HEK293 (cell line): ENCODE data around the gene FAR1.

Experiments used
- CTCF ChIA-PET: fragments of 350-600 bp; formaldehyde crosslinking; extraction: SDS; loops from one replicate; lab custom pipeline; 2021; ENCODE audit warnings: antibody characterized with exemption; lab: Yijun Ruan, JAX
- POLR2A ChIA-PET: fragments of 300-600 bp; formaldehyde crosslinking; extraction: SDS; loops from one replicate; lab custom pipeline; 2020; ENCODE audit warnings: antibody characterized with exemption, inconsistent platforms; lab: Yijun Ruan, JAX
- H3K27ac ChIP-seq: fragments of 200-500 bp; sonication (Bioruptor generic); 2 replicates; pipeline ENCODE4 v1.5.1; 2014; ENCODE audit warnings: low read depth, low read length, control low read depth, inconsistent platforms; ENCODE audit errors: extremely low read depth
- H3K36me3 ChIP-seq, 2 experiments: fragments of 200-500 bp in 1 of 2; sonication (Bioruptor generic) in 1 of 2; 1 replicate in 1 of 2; 2 replicates in 1 of 2; pipeline ENCODE4 v1.5.1; 2014 to 2017; ENCODE audit warnings: inconsistent platforms in 2 of 2, low read length in 2 of 2; ENCODE audit not compliant: control insufficient read depth in 2 of 2, insufficient read depth in 1 of 2
- H3K4me1 ChIP-seq: fragments of 200-500 bp; sonication (Bioruptor generic); 2 replicates; pipeline ENCODE4 v1.5.1; 2014; ENCODE audit warnings: mild to moderate bottlenecking, low read length, inconsistent platforms; ENCODE audit not compliant: control insufficient read depth, insufficient read depth
- H3K4me3 ChIP-seq: 2 replicates; pipeline ENCODE4 v1.5.1; 2011; ENCODE audit warnings: low read depth, mild to moderate bottlenecking, control low read depth, low read length, moderate library complexity
- H3K9me3 ChIP-seq: fragments of 200-500 bp; sonication (Bioruptor generic); 2 replicates; pipeline ENCODE4 v1.5.1; 2014; ENCODE audit warnings: low read depth, low read length, inconsistent platforms; ENCODE audit not compliant: control insufficient read depth, insufficient read depth
- KLF9 ChIP-seq: fragments of 450-650 bp; formaldehyde crosslinking; IDR thresholded peaks from 2 replicates; pipeline ENCODE4 v1.5.1; 2016; ENCODE audit warnings: missing biosample characterization, missing genetic modification characterization, low read depth
- PBX3 ChIP-seq: sonication (generic); formaldehyde crosslinking; IDR thresholded peaks from 2 replicates; pipeline ENCODE4 v1.8.1; 2022; ENCODE audit warnings: mild to moderate bottlenecking, moderate library complexity, missing genetic modification reagents
- REPIN1 ChIP-seq: fragments of 450-650 bp; formaldehyde crosslinking; IDR thresholded peaks from 2 replicates; pipeline ENCODE4 v1.5.1; 2017; ENCODE audit warnings: missing biosample characterization, missing genetic modification characterization, low read depth
- SCRT2 ChIP-seq: fragments of 450-650 bp; formaldehyde crosslinking; IDR thresholded peaks from 2 replicates; pipeline ENCODE4 v1.5.1; 2016; ENCODE audit warnings: missing biosample characterization, missing genetic modification characterization
- ZFP3 ChIP-seq: fragments of 450-650 bp; formaldehyde crosslinking; IDR thresholded peaks from 2 replicates; pipeline ENCODE4 v1.5.1; 2016; ENCODE audit warnings: low read depth, missing biosample characterization, missing genetic modification characterization
- ZNF19 ChIP-seq: fragments of 450-650 bp; formaldehyde crosslinking; IDR thresholded peaks from 2 replicates; pipeline ENCODE4; 2016; ENCODE audit warnings: missing biosample characterization, missing genetic modification characterization, low read depth
- ZNF239 ChIP-seq: fragments of 450-650 bp; formaldehyde crosslinking; IDR thresholded peaks from 2 replicates; pipeline ENCODE4 v1.5.1; 2016; ENCODE audit warnings: missing biosample characterization, missing genetic modification characterization
- ZNF266 ChIP-seq: fragments of 450-650 bp; formaldehyde crosslinking; IDR thresholded peaks from 2 replicates; pipeline ENCODE4 v1.5.1; 2016; ENCODE audit warnings: missing biosample characterization, missing genetic modification characterization, low read depth
- ZNF311 ChIP-seq: fragments of 450-650 bp; formaldehyde crosslinking; IDR thresholded peaks from 2 replicates; pipeline ENCODE4 v1.5.1; 2017; ENCODE audit warnings: missing biosample characterization, missing genetic modification characterization, borderline replicate concordance
- ZNF416 ChIP-seq: fragments of 450-650 bp; formaldehyde crosslinking; IDR thresholded peaks from 2 replicates; pipeline ENCODE4 v1.5.1; 2016; ENCODE audit warnings: missing biosample characterization, missing genetic modification characterization
- ZNF473 ChIP-seq: fragments of 450-650 bp; formaldehyde crosslinking; IDR thresholded peaks from 2 replicates; pipeline ENCODE4 v1.5.1; 2017; ENCODE audit warnings: missing biosample characterization, missing genetic modification characterization
- ZNF530 ChIP-seq: fragments of 450-650 bp; formaldehyde crosslinking; IDR thresholded peaks from 2 replicates; pipeline ENCODE4 v1.5.1; 2016; ENCODE audit warnings: low read depth, missing biosample characterization, missing genetic modification characterization
- ZNF600 ChIP-seq: fragments of 450-650 bp; formaldehyde crosslinking; IDR thresholded peaks from 2 replicates; pipeline ENCODE4 v1.5.1; 2016; ENCODE audit warnings: missing biosample characterization, missing genetic modification characterization
- ZNF621 ChIP-seq: fragments of 450-650 bp; formaldehyde crosslinking; IDR thresholded peaks from 2 replicates; pipeline ENCODE4 v1.5.1; 2017; ENCODE audit warnings: missing biosample characterization, missing genetic modification characterization
- ZNF624 ChIP-seq: fragments of 450-650 bp; formaldehyde crosslinking; IDR thresholded peaks from 2 replicates; pipeline ENCODE4 v1.5.1; 2017; ENCODE audit warnings: missing biosample characterization, missing genetic modification characterization
- ZNF629 ChIP-seq: fragments of 450-650 bp; formaldehyde crosslinking; IDR thresholded peaks from 2 replicates; pipeline ENCODE4 v1.5.1; 2017; ENCODE audit warnings: missing biosample characterization, missing genetic modification characterization
- ZSCAN16 ChIP-seq: fragments of 450-650 bp; formaldehyde crosslinking; IDR thresholded peaks from 2 replicates; pipeline ENCODE4 v1.5.1; 2016; ENCODE audit warnings: missing biosample characterization, missing genetic modification characterization
- ZSCAN5A ChIP-seq: fragments of 450-650 bp; formaldehyde crosslinking; IDR thresholded peaks from 2 replicates; pipeline ENCODE4 v1.5.1; 2016; ENCODE audit warnings: missing biosample characterization, missing genetic modification characterization
- ZXDB ChIP-seq: fragments of 450-650 bp; formaldehyde crosslinking; IDR thresholded peaks from 2 replicates; pipeline ENCODE4 v1.5.1; 2016; ENCODE audit warnings: missing biosample characterization, missing genetic modification characterization
- TF ChIP-seq, protein P1 (sequence below): fragments of 450-650 bp; formaldehyde crosslinking; IDR thresholded peaks from 2 replicates; pipeline ENCODE4 v1.5.1; 2016; ENCODE audit warnings: missing biosample characterization, missing genetic modification characterization
- TF ChIP-seq, protein P2 (sequence below): fragments of 450-650 bp; formaldehyde crosslinking; IDR thresholded peaks from 2 replicates; pipeline ENCODE4 v1.5.1; 2017; ENCODE audit warnings: missing biosample characterization, missing genetic modification characterization

The FAR1 gene

GRCh38 chr11:13674799-13675509, 6.5 kb downstream of the FAR1 start (continued):
- no peak for TF ChIP-seq REPIN1 (tag by site-specific recombination)
- no peak for TF ChIP-seq ZNF530 (tag by site-specific recombination)
- no peak for TF ChIP-seq ZSCAN16 (tag by site-specific recombination)
- TF ChIP-seq, protein P1, sequence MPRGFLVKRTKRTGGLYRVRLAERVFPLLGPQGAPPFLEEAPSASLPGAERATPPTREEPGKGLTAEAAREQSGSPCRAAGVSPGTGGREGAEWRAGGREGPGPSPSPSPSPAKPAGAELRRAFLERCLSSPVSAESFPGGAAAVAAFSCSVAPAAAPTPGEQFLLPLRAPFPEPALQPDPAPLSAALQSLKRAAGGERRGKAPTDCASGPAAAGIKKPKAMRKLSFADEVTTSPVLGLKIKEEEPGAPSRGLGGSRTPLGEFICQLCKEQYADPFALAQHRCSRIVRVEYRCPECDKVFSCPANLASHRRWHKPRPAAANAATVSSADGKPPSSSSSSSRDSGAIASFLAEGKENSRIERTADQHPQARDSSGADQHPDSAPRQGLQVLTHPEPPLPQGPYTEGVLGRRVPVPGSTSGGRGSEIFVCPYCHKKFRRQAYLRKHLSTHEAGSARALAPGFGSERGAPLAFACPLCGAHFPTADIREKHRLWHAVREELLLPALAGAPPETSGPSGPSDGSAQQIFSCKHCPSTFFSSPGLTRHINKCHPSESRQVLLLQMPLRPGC: no peak
- TF ChIP-seq ZFP3 (tag by site-specific recombination): no peak
- TF ChIP-seq KLF9 (tag by site-specific recombination): no peak
- no peak for TF ChIP-seq ZNF416
- TF ChIP-seq ZNF473: no peak
- TF ChIP-seq ZSCAN5A: no peak
- TF ChIP-seq ZNF629 (tag by site-specific recombination): no peak
- no peak for TF ChIP-seq ZNF621 (tag by site-specific recombination)

- Histone ChIP-seq H3K9me3 (no peaks in the 10 kb centered on the region), H3K4me1 (no peaks in the 10 kb centered on the region; the same call in none of the 2 replicates), H3K36me3 (no peaks in the 10 kb centered on the region), H3K4me3 (no peak overlapping the region), H3K27ac (no peak overlapping the region)
- ChIA-PET CTCF (interaction anchor here (0.6 kb wide), 1 partner anchor 1213 kb away, joined by 3 read pairs; no protein-coding TSS in a partner anchor), POLR2A (no interaction called here)
- no peak for TF ChIP-seq PBX3 (CRISPR knock-in tag)
- no peak for TF ChIP-seq ZNF266 (tag by site-specific recombination)
- TF ChIP-seq ZNF624 (tag by site-specific recombination): no peak
- no peak for TF ChIP-seq SCRT2 (tag by site-specific recombination)
- TF ChIP-seq ZFP3 (tag by site-specific recombination): no peak
- TF ChIP-seq ZXDB: no peak
- no peak for TF ChIP-seq ZNF239 (tag by site-specific recombination)
- TF ChIP-seq, protein P2, sequence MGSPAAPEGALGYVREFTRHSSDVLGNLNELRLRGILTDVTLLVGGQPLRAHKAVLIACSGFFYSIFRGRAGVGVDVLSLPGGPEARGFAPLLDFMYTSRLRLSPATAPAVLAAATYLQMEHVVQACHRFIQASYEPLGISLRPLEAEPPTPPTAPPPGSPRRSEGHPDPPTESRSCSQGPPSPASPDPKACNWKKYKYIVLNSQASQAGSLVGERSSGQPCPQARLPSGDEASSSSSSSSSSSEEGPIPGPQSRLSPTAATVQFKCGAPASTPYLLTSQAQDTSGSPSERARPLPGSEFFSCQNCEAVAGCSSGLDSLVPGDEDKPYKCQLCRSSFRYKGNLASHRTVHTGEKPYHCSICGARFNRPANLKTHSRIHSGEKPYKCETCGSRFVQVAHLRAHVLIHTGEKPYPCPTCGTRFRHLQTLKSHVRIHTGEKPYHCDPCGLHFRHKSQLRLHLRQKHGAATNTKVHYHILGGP (tag by site-specific recombination): no peak
- TF ChIP-seq ZNF311 (tag by site-specific recombination): no peak
- no peak for TF ChIP-seq ZNF19 (tag by site-specific recombination)
- no peak for TF ChIP-seq ZNF600 (tag by site-specific recombination)
These were observed 8.1 kb downstream of the FAR1 start for GRCh38 chr11:13676576-13676975.
